Stimulated activated naive B cell treated with anti-CD40 and anti-IgM and Interleukin-4, amounts not matched to agents 10 μg/mL and 1 μg/mL and 100 μg/mL, for 72 hours (primary cell): ENCODE measurements around the gene ZNF346.

Experiments
- ATAC-seq, 2 donors: fragments of 150-1000 bp; cut with Tn5 transposase; replicated peaks; 2 replicates each; pipeline ENCODE4 v1.10.0; 2021; ENCODE audit warnings: moderate library complexity in 1 of 2
- DNase-seq: peaks from one replicate; pipeline ENCODE4 v3.0.0; 2021
- H3K27ac Mint-ChIP-seq: one replicate; pipeline ENCODE4 v1.8.0; 2022; ENCODE audit warnings: mild to moderate bottlenecking, mixed read lengths
- H3K27me3 Mint-ChIP-seq, 2 donors: one replicate each; pipeline ENCODE4 v1.8.0; 2022; ENCODE audit warnings: mixed read lengths in 2 of 2
- H3K36me3 Mint-ChIP-seq, 2 donors: one replicate each; pipeline ENCODE4 v1.8.0; 2022; ENCODE audit warnings: mixed read lengths in 2 of 2, mild to moderate bottlenecking in 1 of 2
- H3K4me1 Mint-ChIP-seq, 2 donors: one replicate each; pipeline ENCODE4 v1.8.0; 2022; ENCODE audit warnings: mixed read lengths in 2 of 2, mild to moderate bottlenecking in 1 of 2
- H3K4me3 Mint-ChIP-seq, 2 donors: one replicate each; pipeline ENCODE4 v1.8.0; 2022; ENCODE audit warnings: mild to moderate bottlenecking in 2 of 2, mixed read lengths in 2 of 2, moderate library complexity in 1 of 2
- H3K9me3 Mint-ChIP-seq, 2 donors: one replicate each; pipeline ENCODE4 v1.8.0; 2022; ENCODE audit warnings: mixed read lengths in 2 of 2, mild to moderate bottlenecking in 1 of 2

Gene ZNF346

GRCh38 chr5:177097016-177097985 is 74.8 kb downstream of the ZNF346 start:
- Mint-ChIP-seq H3K4me1 (no peaks in the 10 kb centered on the region), H3K27me3 (peaks cover 0 to 4% of the 10 kb centered on the region in 2 donors), H3K9me3 (no peaks in the 10 kb centered on the region), H3K27ac (no peak overlapping the region), H3K36me3 (no peaks in the 10 kb centered on the region), H3K4me3 (no peak overlapping the region)
- DNase-seq (no peak), ATAC-seq (peak; percentile 22 to 24)

- ATAC-seq (no peak), DNase-seq (no peak)
- Mint-ChIP-seq H3K27me3 (peaks cover 5 to 6% of the 10 kb centered on the region in 2 donors), H3K9me3 (no peaks in the 10 kb centered on the region), H3K4me3 (no peak overlapping the region), H3K36me3 (no peaks in the 10 kb centered on the region), H3K27ac (no peak overlapping the region), H3K4me1 (no peaks in the 10 kb centered on the region)
Observed at GRCh38 chr5:177098120-177098469, 75.6 kb downstream of the ZNF346 start.

- no peaks in the 10 kb centered on the region for H3K9me3 Mint-ChIP-seq
- peaks cover 10 to 11% of the 10 kb centered on the region in 2 donors for H3K27me3 Mint-ChIP-seq
- H3K4me1 Mint-ChIP-seq: no peaks in the 10 kb centered on the region
- ATAC-seq (no peak), DNase-seq (no peak)
- no peak overlapping the region for H3K4me3 Mint-ChIP-seq
- H3K27ac Mint-ChIP-seq: no peak overlapping the region
- H3K36me3 Mint-ChIP-seq: no peaks in the 10 kb centered on the region
Observed at GRCh38 chr5:177098470-177099141, 76.1 kb downstream of the ZNF346 start.

DNA sequence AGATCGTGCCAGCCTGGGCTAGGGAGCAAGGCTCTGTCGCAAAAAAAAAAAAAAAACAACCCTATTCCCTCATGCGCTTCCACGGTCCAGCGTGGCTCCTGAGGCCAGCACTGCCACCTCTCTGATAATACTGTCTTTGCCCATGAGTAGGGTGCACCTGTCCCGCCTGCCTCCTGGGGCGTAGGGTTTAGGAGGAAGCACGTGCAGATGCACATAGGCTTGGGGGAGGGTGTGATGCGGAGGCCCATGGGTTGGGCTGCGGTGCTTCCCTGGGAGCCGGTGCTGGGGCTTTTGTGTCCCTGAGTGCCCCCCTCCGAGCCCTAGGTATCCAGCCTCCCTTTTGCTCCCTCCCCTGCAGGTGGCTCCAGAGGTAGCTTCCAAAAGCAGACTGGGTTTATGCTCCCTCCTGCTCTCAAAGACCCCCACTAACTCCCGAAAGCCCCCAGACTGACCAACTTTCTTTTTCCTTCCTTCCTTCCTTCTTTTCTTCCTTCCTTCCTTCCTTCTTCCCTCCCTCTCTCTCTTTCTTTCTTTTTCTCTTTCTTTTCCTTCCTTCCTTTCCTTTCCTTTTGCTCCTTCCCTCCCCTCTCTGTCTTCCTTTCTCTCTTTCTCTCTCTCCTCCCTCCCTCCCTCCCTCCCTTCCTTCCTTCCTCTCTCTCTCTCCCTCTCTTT is 77.1 kb downstream of the ZNF346 start:
- no peak for DNase-seq
- ATAC-seq: peak in 1 of 2 donors; percentile 25

DNA sequence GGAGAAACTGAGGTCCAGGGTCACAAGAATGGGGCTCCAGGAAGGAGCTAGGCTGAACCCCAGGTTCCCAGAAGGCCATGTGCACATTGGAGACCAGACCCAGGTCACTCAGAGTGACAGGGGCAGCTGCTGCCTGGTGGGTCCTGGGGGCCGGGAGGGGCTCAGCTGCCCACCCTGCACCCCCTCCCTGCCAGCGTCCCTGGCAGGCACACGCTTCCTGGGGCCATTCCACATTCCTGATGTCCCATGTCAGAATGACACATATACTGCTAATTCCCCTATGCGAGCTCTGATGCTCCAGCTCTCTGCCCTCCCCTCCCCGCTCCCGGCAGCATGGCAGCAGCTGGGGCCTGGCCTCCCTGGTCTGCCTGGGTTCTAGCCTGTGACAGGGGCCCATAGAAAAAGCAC is 78.2 kb downstream of the ZNF346 start:
- Mint-ChIP-seq H3K36me3 (no peaks in the 10 kb centered on the region), H3K27ac (no peak overlapping the region), H3K9me3 (no peaks in the 10 kb centered on the region), H3K27me3 (peaks cover 18 to 20% of the 10 kb centered on the region in 2 donors), H3K4me1 (no peaks in the 10 kb centered on the region), H3K4me3 (no peak overlapping the region)
- DNase-seq (no peak), ATAC-seq (no peak)

More for the DNA sequence above, 77.1 kb downstream of the ZNF346 start:
- Mint-ChIP-seq H3K9me3 (no peaks in the 10 kb centered on the region), H3K27me3 (peaks cover 18 to 20% of the 10 kb centered on the region in 2 donors), H3K27ac (no peak overlapping the region), H3K4me1 (no peaks in the 10 kb centered on the region), H3K36me3 (no peaks in the 10 kb centered on the region), H3K4me3 (no peak overlapping the region)

DNA sequence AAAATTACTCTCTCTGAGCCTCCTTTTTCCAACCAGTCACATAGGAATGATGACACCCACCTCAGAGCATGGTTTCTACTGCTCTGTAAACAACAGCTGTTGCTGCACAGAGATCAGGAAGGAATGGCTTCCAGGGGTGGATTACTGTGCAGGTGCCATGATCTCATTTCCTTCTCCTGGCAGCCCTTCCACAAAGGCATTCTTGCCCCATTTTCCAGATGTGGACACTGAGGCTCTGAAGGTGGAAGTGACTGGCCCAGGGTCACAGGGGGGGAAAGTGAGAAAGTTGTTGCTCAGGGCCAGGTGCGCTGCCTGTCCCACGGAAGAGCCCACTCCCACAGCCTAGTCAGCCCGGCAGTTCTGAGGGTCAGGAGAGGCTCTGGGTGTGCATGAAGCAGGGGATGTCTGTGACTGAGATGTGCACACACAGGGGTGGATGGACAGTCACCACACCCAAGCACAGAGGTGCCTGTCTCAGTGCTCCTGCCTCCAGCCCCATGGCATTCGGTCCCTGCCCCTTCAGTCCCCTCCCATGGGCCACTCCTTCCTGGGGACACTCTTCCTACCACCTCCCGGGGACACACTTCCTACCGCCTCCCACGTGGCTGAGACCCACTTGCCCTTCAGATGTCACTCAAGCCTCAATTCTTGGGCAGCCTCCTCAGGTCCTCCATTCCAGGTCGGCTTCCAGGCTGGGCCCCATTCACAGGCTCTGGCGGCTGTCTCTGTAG is 81.2 kb downstream of the ZNF346 start:
- H3K4me1 Mint-ChIP-seq: no peaks in the 10 kb centered on the region
- no peaks in the 10 kb centered on the region for H3K36me3 Mint-ChIP-seq
- DNase-seq: no peak
- H3K27me3 Mint-ChIP-seq: peaks cover 18 to 20% of the 10 kb centered on the region in 2 donors
- H3K4me3 Mint-ChIP-seq: no peak overlapping the region
- no peak overlapping the region for H3K27ac Mint-ChIP-seq
- H3K9me3 Mint-ChIP-seq: no peaks in the 10 kb centered on the region
- ATAC-seq: no peak

- H3K4me3 Mint-ChIP-seq: no peak overlapping the region
- H3K4me1 Mint-ChIP-seq: peaks cover 0 to 2% of the 10 kb centered on the region in 2 donors
- ATAC-seq (no peak), DNase-seq (no peak)
- no peaks in the 10 kb centered on the region for H3K36me3 Mint-ChIP-seq
- peaks cover 14 to 20% of the 10 kb centered on the region in 2 donors for H3K27me3 Mint-ChIP-seq
- no peak overlapping the region for H3K27ac Mint-ChIP-seq
- H3K9me3 Mint-ChIP-seq: no peaks in the 10 kb centered on the region
Observed at GRCh38 chr5:177105691-177106476, 83.4 kb downstream of the ZNF346 start.

GRCh38 chr5:177107159-177107558 is 84.7 kb downstream of the ZNF346 start:
- H3K4me3 Mint-ChIP-seq: no peak overlapping the region
- ATAC-seq: no peak
- H3K27me3 Mint-ChIP-seq: peaks cover 14 to 20% of the 10 kb centered on the region in 2 donors
- no peak overlapping the region for H3K27ac Mint-ChIP-seq
- no peaks in the 10 kb centered on the region for H3K36me3 Mint-ChIP-seq
- DNase-seq: no peak
- no peaks in the 10 kb centered on the region for H3K9me3 Mint-ChIP-seq
- H3K4me1 Mint-ChIP-seq: peaks cover 4 to 7% of the 10 kb centered on the region in 2 donors

GRCh38 chr5:177109810-177110209 is 87.3 kb downstream of the ZNF346 start:
- Mint-ChIP-seq H3K27me3 (no peaks in the 10 kb centered on the region), H3K27ac (no peak overlapping the region), H3K36me3 (no peaks in the 10 kb centered on the region), H3K4me3 (no peak overlapping the region), H3K9me3 (no peaks in the 10 kb centered on the region), H3K4me1 (peaks cover 7 to 19% of the 10 kb centered on the region in 2 donors)
- ATAC-seq (no peak), DNase-seq (no peak)

GRCh38 chr5:177111720-177112394 is 89.4 kb downstream of the ZNF346 start:
- peak overlapping the region in 1 of 2 donors; percentile 43 for H3K4me3 Mint-ChIP-seq
- peaks cover 0 to 4% of the 10 kb centered on the region in 2 donors for H3K36me3 Mint-ChIP-seq

GRCh38 chr5:177112589-177113220 is 90.2 kb downstream of the ZNF346 start:
- peaks cover 12 to 34% of the 10 kb centered on the region in 2 donors for H3K4me1 Mint-ChIP-seq
- peak overlapping the region in 1 of 2 donors; percentile 23 for H3K4me3 Mint-ChIP-seq
- peaks cover 0 to 5% of the 10 kb centered on the region in 2 donors for H3K9me3 Mint-ChIP-seq
- DNase-seq: no peak
- peaks cover 0 to 4% of the 10 kb centered on the region in 2 donors for H3K36me3 Mint-ChIP-seq
- no peak overlapping the region for H3K27ac Mint-ChIP-seq
- H3K27me3 Mint-ChIP-seq: peaks cover 0 to 4% of the 10 kb centered on the region in 2 donors
- ATAC-seq: no peak

More at GRCh38 chr5:177111720-177112394, 89.4 kb downstream of the ZNF346 start:
- Mint-ChIP-seq H3K27ac (no peak overlapping the region), H3K27me3 (peaks cover 0 to 4% of the 10 kb centered on the region in 2 donors), H3K9me3 (peaks cover 0 to 5% of the 10 kb centered on the region in 2 donors), H3K4me1 (peaks cover 12 to 29% of the 10 kb centered on the region in 2 donors)
- DNase-seq: peak; percentile 49
- peak; percentile 66 to 69 for ATAC-seq
